Neutrophil (primary cell): ENCODE measurements around the gene APOL5.
"Not testable (repeated sequence)": the region's sequence is repeated elsewhere in the genome, so short reads cannot be mapped to it uniquely, and the experiment has no call there.

Source experiments
- H3K27ac ChIP-seq: fragments of 200-600 bp; sonication (generic); 2 replicates; pipeline ENCODE4 v1.5.1; 2016; ENCODE audit warnings: mild to moderate bottlenecking, moderate library complexity
- H3K27me3 ChIP-seq: fragments of 200-600 bp; sonication (generic); 2 replicates; pipeline ENCODE4 v1.6.0; 2016; ENCODE audit warnings: mild to moderate bottlenecking
- H3K36me3 ChIP-seq: fragments of 200-600 bp; sonication (generic); 2 replicates; pipeline ENCODE4 v1.5.1; 2017
- H3K4me1 ChIP-seq, 2 experiments: fragments of 200-600 bp in 1 of 2; sonication (generic) in 1 of 2; 1 replicate in 1 of 2; 2 replicates in 1 of 2; pipeline versions ENCODE4 v1.5.1 to v1.6.1; 2013 to 2016; ENCODE audit warnings: low read depth in 1 of 2, low read length in 1 of 2, mild to moderate bottlenecking in 1 of 2, moderate library complexity in 1 of 2; ENCODE audit not compliant: control insufficient read depth in 1 of 2, insufficient read depth in 1 of 2
- H3K4me3 ChIP-seq, 2 experiments: fragments of 200-600 bp in 1 of 2; sonication (generic) in 1 of 2; 1 replicate in 1 of 2; 2 replicates in 1 of 2; pipeline ENCODE4 v1.5.1; 2013 to 2016; ENCODE audit warnings: low read depth in 1 of 2, low read length in 1 of 2, mild to moderate bottlenecking in 1 of 2, moderate library complexity in 1 of 2
- H3K9me3 ChIP-seq: fragments of 200-600 bp; sonication (generic); 2 replicates; pipeline ENCODE4 v1.5.1; 2016
- CTCF ChIP-seq: fragments of 200-600 bp; sonication (generic); IDR thresholded peaks from 2 replicates; pipeline ENCODE4 v1.5.1; 2016; ENCODE audit warnings: antibody characterized with exemption

The APOL5 gene

GRCh38 chr22:35697142-35697541 lies 20.5 kb upstream of the APOL5 start:
- no peak for TF ChIP-seq CTCF
- no peak overlapping the region for H3K4me3 ChIP-seq
- H3K9me3 ChIP-seq: no peaks in the 10 kb centered on the region
- no peaks in the 10 kb centered on the region for H3K36me3 ChIP-seq
- H3K4me1 ChIP-seq: no peaks in the 10 kb centered on the region
- H3K27me3 ChIP-seq: no peaks in the 10 kb centered on the region
- H3K27ac ChIP-seq: no peak overlapping the region

- not testable (repeated sequence) for H3K4me1 ChIP-seq, H3K36me3 ChIP-seq, H3K4me3 ChIP-seq, H3K27ac ChIP-seq, H3K9me3 ChIP-seq, H3K27me3 ChIP-seq
Measured at GRCh38 chr22:35699852-35700251, 17.8 kb upstream of the APOL5 start.

- Histone ChIP-seq H3K36me3 (no peaks in the 10 kb centered on the region), H3K27me3 (no peaks in the 10 kb centered on the region), H3K4me3 (no peak overlapping the region), H3K9me3 (no peaks in the 10 kb centered on the region), H3K27ac (no peak overlapping the region), H3K4me1 (no peaks in the 10 kb centered on the region)
- no peak for TF ChIP-seq CTCF
Measured at GRCh38 chr22:35703861-35704584, 13.6 kb upstream of the APOL5 start.

- Histone ChIP-seq H3K27ac (no peak overlapping the region), H3K4me1 (no peaks in the 10 kb centered on the region), H3K36me3 (no peaks in the 10 kb centered on the region), H3K27me3 (no peaks in the 10 kb centered on the region), H3K4me3 (no peak overlapping the region), H3K9me3 (no peaks in the 10 kb centered on the region)
- no peak for TF ChIP-seq CTCF
Measured at GRCh38 chr22:35705141-35705540, 12.5 kb upstream of the APOL5 start.

- Histone ChIP-seq H3K27ac (no peak overlapping the region), H3K36me3 (no peaks in the 10 kb centered on the region), H3K4me1 (no peaks in the 10 kb centered on the region), H3K9me3 (no peaks in the 10 kb centered on the region), H3K27me3 (no peaks in the 10 kb centered on the region), H3K4me3 (no peak overlapping the region)
- no peak for TF ChIP-seq CTCF
Measured at GRCh38 chr22:35708453-35708852, 9.2 kb upstream of the APOL5 start.

- Histone ChIP-seq H3K9me3 (no peaks in the 10 kb centered on the region), H3K27ac (no peak overlapping the region), H3K4me3 (no peak overlapping the region), H3K27me3 (no peaks in the 10 kb centered on the region), H3K4me1 (no peaks in the 10 kb centered on the region), H3K36me3 (no peaks in the 10 kb centered on the region)
- no peak for TF ChIP-seq CTCF
Measured at GRCh38 chr22:35708917-35709316, 8.8 kb upstream of the APOL5 start.
